GM12878 (cell line): ENCODE measurements around the gene ENG. TPM values are rescaled to one million over a fixed set of nuclear protein-coding genes. Genes with fewer than 3 reads are reported as not detected.

Experiments
- ATAC-seq: fragments of 200-7000 bp; cut with Tn5 transposase; 3 replicates; pipeline ENCODE4 v1.9.1; 2020; ENCODE audit warnings: mild to moderate bottlenecking, moderate library complexity
- BruUV-seq: library from RNA; stranded (reverse); fragments of 400-500 nt; replicated peaks from 2 replicates; lab custom pipeline; 2021; lab: Mats Ljungman, UMichigan
- CTCF ChIA-PET: fragments of 300-600 bp; sonication (Branson Sonifier 250); formaldehyde crosslinking; extraction: SDS; loops from one replicate; lab custom pipeline; 2021; ENCODE audit warnings: inconsistent platforms; lab: Yijun Ruan, JAX
- POLR2A ChIA-PET: fragments of 350-600 bp; formaldehyde crosslinking; extraction: SDS; loops from one replicate; lab custom pipeline; 2021; ENCODE audit warnings: inconsistent platforms; lab: Charles Lee
- RAD21 ChIA-PET: fragments of 300-600 bp; sonication (Branson Sonifier 250); formaldehyde crosslinking; loops from one replicate; lab custom pipeline; 2023; ENCODE audit warnings: antibody characterized with exemption; ENCODE audit not compliant: unreplicated experiment; lab: Charles Lee
- SMC1A ChIA-PET: fragments of 300-600 bp; sonication (Branson Sonifier 250); formaldehyde crosslinking; loops from one replicate; lab custom pipeline; 2023; ENCODE audit not compliant: unreplicated experiment, uncharacterized antibody; lab: Charles Lee
- DNase-seq: peaks from one replicate; pipeline ENCODE4 v3.0.0-alpha.2; 2011; ENCODE audit warnings: low read depth, low spot score
- FAIRE-seq: peaks from 3 replicates; lab custom pipeline; 2011; peaks lifted over from hg19 to GRCh38; lab: Jason Lieb, UNC
- H2AFZ ChIP-seq: 2 replicates; pipeline ENCODE4 v1.6.0; 2011; ENCODE audit warnings: low read depth, low read length, control low read depth; ENCODE audit not compliant: control insufficient read depth
- H3K27ac ChIP-seq: 2 replicates; pipeline ENCODE4 v1.5.1; 2011; ENCODE audit warnings: control low read depth; ENCODE audit not compliant: control insufficient read depth, insufficient read depth
- H3K27me3 ChIP-seq, 2 experiments: replicated peaks in 1 of 2; 2 replicates each; pipeline versions ENCODE4 v1.6.0 to v1.6.1; 2011; ENCODE audit warnings: low read length in 1 of 2; ENCODE audit not compliant: control insufficient read depth in 2 of 2, insufficient read depth in 2 of 2
- H3K36me3 ChIP-seq, 2 experiments: 2 replicates each; pipeline ENCODE4 v1.5.1; 2011; ENCODE audit warnings: low read length in 1 of 2; ENCODE audit not compliant: control insufficient read depth in 2 of 2, insufficient read depth in 2 of 2
- H3K4me1 ChIP-seq: 2 replicates; pipeline ENCODE4 v1.6.1; 2011; ENCODE audit warnings: mild to moderate bottlenecking, low read length, moderate library complexity, mixed read lengths; ENCODE audit not compliant: control insufficient read depth, insufficient read depth
- H3K4me2 ChIP-seq: 2 replicates; pipeline ENCODE4 v1.6.0; 2011; ENCODE audit warnings: control low read depth; ENCODE audit not compliant: control insufficient read depth, insufficient read depth
- H3K4me3 ChIP-seq: fragments of 200-600 bp; sonication (generic); 2 replicates; pipeline ENCODE4 v1.5.1; 2016
- H3K79me2 ChIP-seq: 2 replicates; pipeline ENCODE4 v1.6.0; 2011; ENCODE audit warnings: low read length; ENCODE audit not compliant: control insufficient read depth, insufficient read depth
- H3K9ac ChIP-seq: 2 replicates; pipeline ENCODE4 v1.8.0; 2011; ENCODE audit warnings: low read length, control low read depth, mixed read lengths; ENCODE audit not compliant: control insufficient read depth, insufficient read depth
- H3K9me3 ChIP-seq: replicated peaks from 3 replicates; pipeline ENCODE4 v1.5.1; 2011; ENCODE audit warnings: mild to moderate bottlenecking, low read length; ENCODE audit not compliant: control insufficient read depth, insufficient read depth
- H4K20me1 ChIP-seq: 2 replicates; pipeline ENCODE4 v1.6.0; 2011; ENCODE audit not compliant: control insufficient read depth, insufficient read depth
- ATF2 ChIP-seq: IDR thresholded peaks from 2 replicates; pipeline ENCODE4 v1.6.1; 2012; ENCODE audit warnings: low read length, inconsistent platforms
- ESRRA ChIP-seq: IDR thresholded peaks from 2 replicates; pipeline ENCODE4 v1.6.1; 2012; ENCODE audit warnings: mild to moderate bottlenecking, low read length, improper control_type of control experiment
- MLLT1 ChIP-seq: fragments of 450-650 bp; IDR thresholded peaks from 2 replicates; pipeline ENCODE4 v1.6.1; 2016; ENCODE audit warnings: mild to moderate bottlenecking
- NR2C1 ChIP-seq: fragments of 450-650 bp; IDR thresholded peaks from 2 replicates; pipeline ENCODE4 v1.6.1; 2017; ENCODE audit warnings: antibody characterized with exemption, mild to moderate bottlenecking, moderate library complexity
- RB1 ChIP-seq: fragments of 450-650 bp; formaldehyde crosslinking; IDR thresholded peaks from 2 replicates; pipeline ENCODE4 v1.6.1; 2017; ENCODE audit warnings: mild to moderate bottlenecking, borderline replicate concordance
- RUNX3 ChIP-seq: IDR thresholded peaks from 2 replicates; pipeline ENCODE4 v1.6.1; 2012; ENCODE audit warnings: low read length, inconsistent platforms
- SIX5 ChIP-seq: IDR thresholded peaks from 2 replicates; pipeline ENCODE4 v1.6.1; 2011; ENCODE audit warnings: mild to moderate bottlenecking, low read depth, low read length, moderate library complexity; ENCODE audit not compliant: severe bottlenecking
- SMAD5 ChIP-seq: IDR thresholded peaks from 2 replicates; pipeline ENCODE4 v1.6.1; 2016; ENCODE audit warnings: antibody characterized with exemption, low read depth
- SMARCA5 ChIP-seq: fragments of 450-650 bp; IDR thresholded peaks from 2 replicates; pipeline ENCODE4 v1.6.1; 2017; ENCODE audit warnings: mild to moderate bottlenecking
- SP1 ChIP-seq: IDR thresholded peaks from one replicate; pipeline ENCODE4 v1.6.1; 2011; ENCODE audit warnings: low read depth, low read length
- SUPT20H ChIP-seq: IDR thresholded peaks from 2 replicates; pipeline ENCODE4 v1.6.1; 2011; ENCODE audit warnings: low read depth, mild to moderate bottlenecking, low read length, moderate library complexity, borderline replicate concordance; ENCODE audit not compliant: control insufficient read depth
- ZNF207 ChIP-seq: fragments of 450-650 bp; IDR thresholded peaks from 2 replicates; pipeline ENCODE4 v1.6.1; 2014; ENCODE audit warnings: antibody characterized with exemption, mild to moderate bottlenecking, borderline replicate concordance
- WGBS: methylation state at CpG from one replicate; pipeline ENCODE4 v1.1.6; 2016; ENCODE audit warnings: low lambda C conversion rate; ENCODE audit not compliant: insufficient replicate concordance, insufficient coverage; ENCODE audit errors: missing lambda C conversion rate; 5-methylcytosine and 5-hydroxymethylcytosine counted together
- in situ Hi-C: fragments of 300-500 bp; cut with MboI; formaldehyde crosslinking; loops from 9 replicates; pipeline ENCODE4 v1.14.3; 2018; ENCODE audit warnings: mixed read lengths
- intact Hi-C: fragments of 100-400 bp; cut with micrococcal nuclease; formaldehyde crosslinking; loops from one replicate; pipeline ENCODE4 v1.14.2; 2022; ENCODE audit not compliant: unreplicated experiment
- polyA plus RNA-seq, 11 experiments: library from polyadenylated mRNA; depleted of rRNA in 4 of 11; unstranded in 6 of 11; stranded (reverse) in 5 of 11; fragments of >200 nt; fragmentation: Nextera tagmentation in 4 of 11; fragmentation: Illumina TruSeq in 1 of 11; extraction: Ambion mirVana in 4 of 11; extraction: Trizol in 1 of 11; gene quantifications; 1 replicate in 1 of 11; 2 replicates in 10 of 11; pipeline versions ENCODE4 v1.2.1 to v1.2.3, GENCODE V29; 2011 to 2016; ENCODE audit warnings: inconsistent platforms in 2 of 11, missing spikeins in 2 of 11, low read depth in 1 of 11
- total RNA-seq, 4 experiments: library from RNA; depleted of rRNA in 3 of 4; stranded (reverse); fragments of >200 nt in 3 of 4; fragmentation: Illumina TruSeq in 1 of 4; extraction: Trizol in 1 of 4; gene quantifications; 2 replicates each; pipeline versions ENCODE4 v1.2.1 to v1.2.3, GENCODE V29; 2013 to 2021

ENG gene
- total and polyA plus RNA-seq, 10 of the 15 experiments (the other 5 are each of a cell fraction or from before 2014, with no cell fraction given), result 0.14 to 10.1 (median 2.0) TPM

- intact Hi-C loops (no loop called here), in situ Hi-C loops (no loop called here)
- Histone ChIP-seq H3K27ac (no peak overlapping the region), H3K4me1 (no peaks in the 10 kb centered on the region; the same call in 1 of the 2 replicates), H3K4me2 (no peak overlapping the region), H3K27me3 (no peaks in the 10 kb centered on the region; a peak in 1 of 4 replicates), H3K79me2 (no peaks in the 10 kb centered on the region), H3K4me3 (no peak overlapping the region), H2AFZ (no peak overlapping the region), H3K9me3 (no peaks in the 10 kb centered on the region), H3K36me3 (no peaks in the 10 kb centered on the region), H4K20me1 (no peaks in the 10 kb centered on the region), H3K9ac (no peak overlapping the region)
- no TSS peak for BruUV-seq
- DNase-seq, result no peak
- RAD21 ChIA-PET, result interaction anchor here (0.8 kb wide), 1 partner anchor 21 kb away, joined by 4 read pairs; the partner anchor contains the start of gene ENG
- TF ChIP-seq ZNF207, result no peak
- TF ChIP-seq NR2C1, result no peak
- TF ChIP-seq RB1, result no peak
- TF ChIP-seq SIX5, result no peak
- no peak for TF ChIP-seq SUPT20H
- no peak for TF ChIP-seq SP1
- TF ChIP-seq SMARCA5, result no peak
- no peak for TF ChIP-seq SMAD5
- TF ChIP-seq RUNX3, result no peak
- no peak for TF ChIP-seq ESRRA
- no peak for TF ChIP-seq ATF2
- no peak for TF ChIP-seq MLLT1
- no peak for FAIRE-seq
- ATAC-seq, result no peak
- SMC1A ChIA-PET, result no interaction called here
- POLR2A ChIA-PET, result interaction anchor here (0.6 to 0.7 kb wide), 3 partner anchors 9 to 104 kb away, joined by 3 to 6 read pairs (median 4); no protein-coding TSS in a partner anchor
- 0% methylated on average over 1 of the region's 1 CpG for WGBS
- CTCF ChIA-PET, result interaction anchor here (0.6 kb wide), 1 partner anchor 27 kb away, joined by 3 read pairs; no protein-coding TSS in a partner anchor
Measured at GRCh38 chr9:127833555-127833954, 20.9 kb downstream of the ENG start.
